Liver (tissue), 3 donors: ENCODE data around the gene FOXK2.

Experiments used
- EGR1 ChIP-seq, 2 donors: IDR thresholded peaks; 2 replicates each; pipeline ENCODE4 v1.6.1; 2016 to 2018; ENCODE audit warnings: antibody characterized with exemption in 2 of 2, low read depth in 2 of 2
- FOXA2 ChIP-seq: IDR thresholded peaks from 2 replicates; pipeline ENCODE4 v1.6.1; 2016; ENCODE audit warnings: antibody characterized with exemption
- GABPA ChIP-seq, 2 donors: IDR thresholded peaks in 1 of 2; conservative IDR thresholded peaks in 1 of 2; 2 replicates each; pipeline ENCODE4 v1.6.1; 2016; ENCODE audit warnings: antibody characterized with exemption in 2 of 2, mild to moderate bottlenecking in 1 of 2, moderate library complexity in 1 of 2
- JUND ChIP-seq, 2 donors: IDR thresholded peaks; 2 replicates each; pipeline ENCODE4 v1.6.1; 2016; ENCODE audit warnings: antibody characterized with exemption in 2 of 2
- REST ChIP-seq: IDR thresholded peaks from 2 replicates; pipeline ENCODE4 v1.6.1; 2016; ENCODE audit warnings: antibody characterized with exemption, mild to moderate bottlenecking
- TAF1 ChIP-seq: conservative IDR thresholded peaks from 2 replicates; pipeline ENCODE4 v1.6.1; 2016; ENCODE audit warnings: antibody characterized with exemption, mild to moderate bottlenecking
- YY1 ChIP-seq: IDR thresholded peaks from 2 replicates; pipeline ENCODE4 v1.6.1; 2016; ENCODE audit warnings: antibody characterized with exemption, mild to moderate bottlenecking
- TF ChIP-seq, protein P1 (sequence below): fragments of 150-350 bp; IDR thresholded peaks from 2 replicates; pipeline ENCODE4 v1.5.1; 2017; ENCODE audit warnings: improper control_type of control experiment, low read depth, low read length; ENCODE audit not compliant: missing input control
- TF ChIP-seq, protein P2 (sequence below): IDR thresholded peaks from 2 replicates; pipeline ENCODE4 v1.6.1; 2016; ENCODE audit warnings: antibody characterized with exemption
- TF ChIP-seq, protein P3 (sequence below): IDR thresholded peaks from 2 replicates; pipeline ENCODE4 v1.6.1; 2016; ENCODE audit warnings: antibody characterized with exemption
- TF ChIP-seq, protein P4 (sequence below): IDR thresholded peaks from 2 replicates; pipeline ENCODE4 v1.6.1; 2016; ENCODE audit warnings: antibody characterized with exemption
- donor health status: healthy.
- donor health status: healthy.

GRCh38 chr17:82571855-82572254 lies 52.3 kb downstream of the FOXK2 start:
- TF ChIP-seq, protein P1, sequence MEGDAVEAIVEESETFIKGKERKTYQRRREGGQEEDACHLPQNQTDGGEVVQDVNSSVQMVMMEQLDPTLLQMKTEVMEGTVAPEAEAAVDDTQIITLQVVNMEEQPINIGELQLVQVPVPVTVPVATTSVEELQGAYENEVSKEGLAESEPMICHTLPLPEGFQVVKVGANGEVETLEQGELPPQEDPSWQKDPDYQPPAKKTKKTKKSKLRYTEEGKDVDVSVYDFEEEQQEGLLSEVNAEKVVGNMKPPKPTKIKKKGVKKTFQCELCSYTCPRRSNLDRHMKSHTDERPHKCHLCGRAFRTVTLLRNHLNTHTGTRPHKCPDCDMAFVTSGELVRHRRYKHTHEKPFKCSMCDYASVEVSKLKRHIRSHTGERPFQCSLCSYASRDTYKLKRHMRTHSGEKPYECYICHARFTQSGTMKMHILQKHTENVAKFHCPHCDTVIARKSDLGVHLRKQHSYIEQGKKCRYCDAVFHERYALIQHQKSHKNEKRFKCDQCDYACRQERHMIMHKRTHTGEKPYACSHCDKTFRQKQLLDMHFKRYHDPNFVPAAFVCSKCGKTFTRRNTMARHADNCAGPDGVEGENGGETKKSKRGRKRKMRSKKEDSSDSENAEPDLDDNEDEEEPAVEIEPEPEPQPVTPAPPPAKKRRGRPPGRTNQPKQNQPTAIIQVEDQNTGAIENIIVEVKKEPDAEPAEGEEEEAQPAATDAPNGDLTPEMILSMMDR, result no peak
- no peak for TF ChIP-seq GABPA (IDR thresholded peaks at IDR 0.05 in 1 of 2, conservative IDR thresholded peaks at IDR 0.05 in 1 of 2)
- no peak for TF ChIP-seq REST
- no peak for TF ChIP-seq YY1
- no peak for TF ChIP-seq EGR1 (IDR thresholded peaks at IDR 0.05; ENCODE audit: low read depth in 2 of 2)
- TF ChIP-seq JUND (IDR thresholded peaks at IDR 0.05), result no peak
- TF ChIP-seq, protein P2, sequence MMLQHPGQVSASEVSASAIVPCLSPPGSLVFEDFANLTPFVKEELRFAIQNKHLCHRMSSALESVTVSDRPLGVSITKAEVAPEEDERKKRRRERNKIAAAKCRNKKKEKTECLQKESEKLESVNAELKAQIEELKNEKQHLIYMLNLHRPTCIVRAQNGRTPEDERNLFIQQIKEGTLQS, result no peak
- no peak for TF ChIP-seq TAF1
- TF ChIP-seq FOXA2, result no peak
- TF ChIP-seq, protein P3, sequence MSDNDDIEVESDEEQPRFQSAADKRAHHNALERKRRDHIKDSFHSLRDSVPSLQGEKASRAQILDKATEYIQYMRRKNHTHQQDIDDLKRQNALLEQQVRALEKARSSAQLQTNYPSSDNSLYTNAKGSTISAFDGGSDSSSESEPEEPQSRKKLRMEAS, result no peak
- TF ChIP-seq, protein P4, sequence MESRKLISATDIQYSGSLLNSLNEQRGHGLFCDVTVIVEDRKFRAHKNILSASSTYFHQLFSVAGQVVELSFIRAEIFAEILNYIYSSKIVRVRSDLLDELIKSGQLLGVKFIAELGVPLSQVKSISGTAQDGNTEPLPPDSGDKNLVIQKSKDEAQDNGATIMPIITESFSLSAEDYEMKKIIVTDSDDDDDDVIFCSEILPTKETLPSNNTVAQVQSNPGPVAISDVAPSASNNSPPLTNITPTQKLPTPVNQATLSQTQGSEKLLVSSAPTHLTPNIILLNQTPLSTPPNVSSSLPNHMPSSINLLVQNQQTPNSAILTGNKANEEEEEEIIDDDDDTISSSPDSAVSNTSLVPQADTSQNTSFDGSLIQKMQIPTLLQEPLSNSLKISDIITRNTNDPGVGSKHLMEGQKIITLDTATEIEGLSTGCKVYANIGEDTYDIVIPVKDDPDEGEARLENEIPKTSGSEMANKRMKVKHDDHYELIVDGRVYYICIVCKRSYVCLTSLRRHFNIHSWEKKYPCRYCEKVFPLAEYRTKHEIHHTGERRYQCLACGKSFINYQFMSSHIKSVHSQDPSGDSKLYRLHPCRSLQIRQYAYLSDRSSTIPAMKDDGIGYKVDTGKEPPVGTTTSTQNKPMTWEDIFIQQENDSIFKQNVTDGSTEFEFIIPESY, result no peak
